ENCODE results near the gene KCNJ5.
"Not testable (repeated sequence)": the region's sequence is repeated elsewhere in the genome, so short reads cannot be mapped to it uniquely, and the experiment has no call there.

KCNJ5 gene

DNA sequence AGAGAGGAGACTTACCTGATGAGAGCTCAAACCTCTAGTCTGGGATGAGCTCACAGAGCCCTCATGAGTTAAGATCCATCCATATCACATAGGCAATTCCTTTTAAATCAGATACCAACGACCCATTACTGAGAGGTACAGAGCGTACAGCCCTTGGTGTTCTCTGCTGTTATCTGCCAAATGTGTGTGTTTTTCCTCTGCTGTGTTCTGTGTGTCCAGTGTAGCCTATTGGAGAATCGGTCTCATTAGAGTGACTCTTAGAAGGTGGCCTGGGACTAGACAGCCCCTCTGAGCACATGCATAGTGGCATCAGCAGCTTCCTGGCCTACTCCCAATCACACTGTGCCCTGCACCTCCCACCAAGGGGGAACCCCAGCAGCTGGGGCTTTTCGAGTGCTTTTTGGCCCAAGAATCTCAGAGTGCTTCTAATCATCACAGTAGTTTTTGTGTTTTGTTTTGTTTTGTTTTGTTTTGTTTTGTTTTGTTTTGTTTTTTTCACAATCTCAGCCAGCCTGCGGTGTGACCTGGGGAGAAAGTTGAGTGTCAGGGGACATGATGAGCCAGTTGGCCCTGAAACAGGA, 26.1 kb downstream of the KCNJ5 start:
- no peak overlapping the region for H3K4me3 ChIP-seq (ENCODE audit: low read length)
- DNase-seq (ENCODE audit: low read depth), result no peak
- TF ChIP-seq, protein P1, sequence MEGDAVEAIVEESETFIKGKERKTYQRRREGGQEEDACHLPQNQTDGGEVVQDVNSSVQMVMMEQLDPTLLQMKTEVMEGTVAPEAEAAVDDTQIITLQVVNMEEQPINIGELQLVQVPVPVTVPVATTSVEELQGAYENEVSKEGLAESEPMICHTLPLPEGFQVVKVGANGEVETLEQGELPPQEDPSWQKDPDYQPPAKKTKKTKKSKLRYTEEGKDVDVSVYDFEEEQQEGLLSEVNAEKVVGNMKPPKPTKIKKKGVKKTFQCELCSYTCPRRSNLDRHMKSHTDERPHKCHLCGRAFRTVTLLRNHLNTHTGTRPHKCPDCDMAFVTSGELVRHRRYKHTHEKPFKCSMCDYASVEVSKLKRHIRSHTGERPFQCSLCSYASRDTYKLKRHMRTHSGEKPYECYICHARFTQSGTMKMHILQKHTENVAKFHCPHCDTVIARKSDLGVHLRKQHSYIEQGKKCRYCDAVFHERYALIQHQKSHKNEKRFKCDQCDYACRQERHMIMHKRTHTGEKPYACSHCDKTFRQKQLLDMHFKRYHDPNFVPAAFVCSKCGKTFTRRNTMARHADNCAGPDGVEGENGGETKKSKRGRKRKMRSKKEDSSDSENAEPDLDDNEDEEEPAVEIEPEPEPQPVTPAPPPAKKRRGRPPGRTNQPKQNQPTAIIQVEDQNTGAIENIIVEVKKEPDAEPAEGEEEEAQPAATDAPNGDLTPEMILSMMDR (conservative IDR thresholded peaks at IDR 0.05; ENCODE audit: low read length), result no peak

DNA sequence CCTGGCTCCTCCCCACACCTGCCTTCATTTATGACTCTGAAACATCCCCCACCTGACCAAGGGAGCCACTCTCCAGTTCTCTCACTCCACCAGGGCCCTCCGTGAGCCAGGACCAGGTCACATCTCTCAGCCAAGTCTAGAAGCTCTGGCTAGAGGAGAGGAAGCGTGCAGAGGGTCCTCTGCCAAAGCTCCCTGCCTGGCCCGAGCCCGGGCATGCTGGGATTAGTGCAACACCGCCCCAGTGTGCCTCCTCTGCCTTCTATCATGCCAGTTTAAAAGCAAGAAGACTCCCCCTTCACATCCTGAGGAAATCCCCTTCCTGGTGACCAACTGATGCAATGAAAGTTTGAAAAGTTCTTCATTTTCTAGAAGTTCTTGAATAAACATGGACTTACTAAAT, 28.1 kb downstream of the KCNJ5 start:
- no peak overlapping the region for H3K4me3 ChIP-seq (ENCODE audit: low read length)
- TF ChIP-seq, protein P1 (conservative IDR thresholded peaks at IDR 0.05; ENCODE audit: low read length), result no peak
- no peak for DNase-seq (ENCODE audit: low read depth)

DNA sequence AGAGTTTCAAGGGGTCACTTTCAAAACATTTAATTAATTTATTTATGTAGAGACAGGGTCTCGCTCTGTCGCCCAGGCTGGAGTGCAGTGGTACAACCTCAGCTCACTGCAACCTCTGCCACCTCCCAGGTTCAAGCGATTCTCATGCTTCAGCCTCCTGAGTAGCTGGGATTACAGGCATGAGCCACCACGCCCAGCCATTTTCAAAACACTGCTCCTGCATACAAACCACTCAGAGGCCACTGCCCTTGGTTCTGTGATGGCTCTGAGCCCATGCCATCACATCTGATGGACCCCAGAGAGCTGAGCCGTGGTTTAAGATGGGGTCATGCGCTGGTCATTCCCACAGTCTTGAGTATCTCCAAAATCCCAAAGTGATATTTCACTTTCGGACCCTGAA, 28.5 kb downstream of the KCNJ5 start:
- DNase-seq (ENCODE audit: low read depth); H3K4me3 ChIP-seq (ENCODE audit: low read length): not testable (repeated sequence)

DNA sequence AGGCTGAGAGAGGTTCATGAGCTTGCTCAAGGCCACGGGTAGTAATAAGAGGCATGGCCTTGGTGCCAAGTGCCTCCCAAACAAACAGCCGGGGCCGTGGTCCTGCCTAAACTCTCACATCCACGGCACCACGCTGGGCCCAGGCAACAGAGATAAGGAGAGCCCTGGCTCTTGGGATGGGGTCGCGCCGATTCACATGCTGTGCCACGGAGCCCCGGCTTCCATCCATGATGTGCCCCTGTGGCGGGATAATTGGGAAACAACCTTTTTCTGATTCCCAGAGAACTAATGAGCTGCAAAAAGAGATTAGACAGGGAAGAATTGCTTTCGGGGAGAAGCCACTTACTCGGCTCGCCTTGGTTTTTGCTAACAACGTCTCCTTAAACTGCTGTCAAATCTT, 29.5 kb downstream of the KCNJ5 start:
- H3K4me3 ChIP-seq (ENCODE audit: low read length), result no peak overlapping the region
- DNase-seq (ENCODE audit: low read depth), result no peak
- TF ChIP-seq, protein P1 (conservative IDR thresholded peaks at IDR 0.05; ENCODE audit: low read length), result no peak

DNA sequence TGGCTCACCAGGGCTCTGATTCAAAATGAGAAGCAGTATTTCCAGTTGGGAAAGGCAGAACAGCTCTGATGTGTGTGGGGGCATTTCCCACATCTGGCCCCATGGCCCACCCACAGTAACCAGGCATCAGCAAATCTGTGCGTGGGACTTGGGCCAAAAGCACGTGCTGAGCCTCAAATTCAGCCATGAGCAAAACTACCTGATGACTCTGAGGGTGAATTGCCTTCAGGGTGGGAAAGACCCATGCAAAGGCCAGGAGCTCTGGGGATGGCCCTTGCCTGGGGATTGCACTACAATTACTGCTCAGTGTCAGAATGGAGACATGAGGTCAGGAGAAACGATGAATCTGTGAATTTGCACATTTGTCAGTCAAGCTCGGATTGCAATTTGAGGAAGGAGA, 30.6 kb downstream of the KCNJ5 start:
- no peak for DNase-seq (ENCODE audit: low read depth)
- TF ChIP-seq, protein P1 (conservative IDR thresholded peaks at IDR 0.05; ENCODE audit: low read length), result no peak
- no peak overlapping the region for H3K4me3 ChIP-seq (ENCODE audit: low read length)

DNA sequence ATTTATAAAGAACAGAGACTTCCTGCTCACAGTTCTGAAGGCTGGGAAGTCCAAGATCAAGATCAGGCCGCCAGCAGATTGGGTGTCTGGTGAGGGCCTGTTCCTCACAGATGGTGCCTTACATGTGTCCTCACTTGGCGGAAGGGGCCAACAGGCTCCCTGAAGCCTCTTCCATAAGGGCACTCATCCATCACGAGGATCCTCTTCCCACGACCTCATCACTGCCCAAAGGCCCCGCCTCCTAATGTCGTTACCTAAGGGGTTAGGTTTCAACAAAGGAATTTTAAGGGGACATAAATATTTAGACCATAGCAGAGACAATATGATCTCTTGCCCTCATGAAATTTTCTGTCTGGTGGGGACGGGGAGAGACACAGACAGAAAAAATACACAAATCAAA, 32.9 kb downstream of the KCNJ5 start:
- no peak for DNase-seq (ENCODE audit: low read depth)
- TF ChIP-seq, protein P1 (conservative IDR thresholded peaks at IDR 0.05; ENCODE audit: low read length), result no peak
- no peak overlapping the region for H3K4me3 ChIP-seq (ENCODE audit: low read length)

DNA sequence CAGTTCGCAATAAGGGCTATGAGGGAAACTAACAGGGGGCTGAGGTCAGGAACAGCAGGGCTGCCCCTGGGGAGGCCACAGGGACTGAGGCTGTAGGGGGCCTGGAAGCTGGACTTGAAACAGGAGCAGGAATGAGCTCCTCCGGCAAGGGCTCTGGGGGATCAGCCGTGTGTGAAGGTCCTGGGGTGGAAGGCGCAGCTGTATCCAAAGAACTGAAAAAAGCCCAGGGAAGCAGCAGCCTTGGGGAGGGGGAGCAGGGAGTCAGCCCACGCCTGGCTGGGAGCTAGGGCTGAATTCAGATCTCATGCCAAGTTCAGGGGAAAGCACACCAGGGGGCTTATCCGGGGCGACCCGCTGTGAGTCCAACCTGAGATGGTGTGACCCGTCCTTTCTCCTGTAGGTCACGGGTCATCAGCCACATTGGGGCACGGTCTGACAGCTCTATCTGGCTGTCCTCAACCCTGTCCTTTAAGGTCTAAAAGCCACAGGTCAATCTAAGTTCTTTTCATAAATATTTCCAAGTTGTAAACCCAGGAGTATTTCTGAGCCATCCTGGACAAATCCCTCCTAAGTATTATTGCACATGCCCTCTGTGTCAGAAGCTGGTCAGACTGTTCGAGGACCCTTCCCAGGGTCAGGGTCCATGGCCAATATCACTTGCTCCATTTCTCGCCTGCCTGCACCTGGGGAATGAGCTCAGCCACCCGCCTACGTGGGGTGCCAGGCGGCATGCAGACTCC, 33.5 kb downstream of the KCNJ5 start:
- no peak overlapping the region for H3K4me3 ChIP-seq (ENCODE audit: low read length)
- no peak for DNase-seq (ENCODE audit: low read depth)
- TF ChIP-seq, protein P1 (conservative IDR thresholded peaks at IDR 0.05; ENCODE audit: low read length), result no peak
